GM13977 (cell line): Measurements from ENCODE around the gene CCDC24.

ENCODE experiments used
- DNase-seq: peaks from one replicate; pipeline ENCODE4 v3.0.0; 2012; ENCODE audit warnings: low spot score
- CTCF ChIP-seq: IDR thresholded peaks from 2 replicates; pipeline ENCODE4 v1.5.1; 2012; ENCODE audit warnings: mild to moderate bottlenecking, control low read depth; ENCODE audit not compliant: insufficient read depth; ENCODE audit errors: extremely low read depth, missing control alignments
- in situ Hi-C: fragments of 300-500 bp; cut with MboI; formaldehyde crosslinking; loops from one replicate; pipeline ENCODE4 v1.12.0; 2022; ENCODE audit warnings: low sequenced_read_pairs, low pct_unique_long_range_greater_than_20kb, mixed read lengths, inconsistent platforms; ENCODE audit not compliant: unreplicated experiment

The CCDC24 gene

GRCh38 chr1:43975249-43975961 is 16.0 kb upstream of the CCDC24 start:
- in situ Hi-C loops: no loop called here
- peak; percentile 68 for DNase-seq
- TF ChIP-seq CTCF: no peak

- no peak for TF ChIP-seq CTCF
- no peak for DNase-seq
- in situ Hi-C loops: no loop called here
Observed at GRCh38 chr1:43976045-43976444, 15.4 kb upstream of the CCDC24 start.

GRCh38 chr1:43976890-43977289 is 14.5 kb upstream of the CCDC24 start:
- no peak for DNase-seq
- no peak for TF ChIP-seq CTCF
- in situ Hi-C loops: no loop called here

- TF ChIP-seq CTCF: no peak
- in situ Hi-C loops: no loop called here
- DNase-seq: no peak
Observed at GRCh38 chr1:43977376-43978263, 13.8 kb upstream of the CCDC24 start.

GRCh38 chr1:43978264-43978550 is 13.2 kb upstream of the CCDC24 start:
- no peak for TF ChIP-seq CTCF
- in situ Hi-C loops: no loop called here
- no peak for DNase-seq

GRCh38 chr1:43978551-43979260 is 12.7 kb upstream of the CCDC24 start, which contains the start of gene B4GALT2:
TSS of gene B4GALT2 (plus strand) at chr1:43979210. CDS start at chr1:43981161, 1,951 bp downstream.
- peak; percentile 91 for DNase-seq
- TF ChIP-seq CTCF: no peak
- in situ Hi-C loops: no loop called here
